Liver (tissue), 3 donors: ENCODE results near the gene KRTAP16-1.

Experiments
- EGR1 ChIP-seq, 2 donors: IDR thresholded peaks; 2 replicates each; pipeline ENCODE4 v1.6.1; 2016 to 2018; ENCODE audit warnings: antibody characterized with exemption in 2 of 2, low read depth in 2 of 2
- GABPA ChIP-seq, 2 donors: IDR thresholded peaks in 1 of 2; conservative IDR thresholded peaks in 1 of 2; 2 replicates each; pipeline ENCODE4 v1.6.1; 2016; ENCODE audit warnings: antibody characterized with exemption in 2 of 2, mild to moderate bottlenecking in 1 of 2, moderate library complexity in 1 of 2
- RXRA ChIP-seq, 2 donors: IDR thresholded peaks; 2 replicates each; pipeline ENCODE4 v1.6.1; 2017 to 2018; ENCODE audit warnings: antibody characterized with exemption in 2 of 2, mild to moderate bottlenecking in 1 of 2
- TAF1 ChIP-seq: conservative IDR thresholded peaks from 2 replicates; pipeline ENCODE4 v1.6.1; 2016; ENCODE audit warnings: antibody characterized with exemption, mild to moderate bottlenecking
- YY1 ChIP-seq: IDR thresholded peaks from 2 replicates; pipeline ENCODE4 v1.6.1; 2016; ENCODE audit warnings: antibody characterized with exemption, mild to moderate bottlenecking
- TF ChIP-seq, protein P1 (sequence below): fragments of 150-350 bp; IDR thresholded peaks from 2 replicates; pipeline ENCODE4 v1.5.1; 2017; ENCODE audit warnings: improper control_type of control experiment, low read depth, low read length; ENCODE audit not compliant: missing input control
- TF ChIP-seq, protein P2 (sequence below): IDR thresholded peaks from 2 replicates; pipeline ENCODE4 v1.6.1; 2016; ENCODE audit warnings: antibody characterized with exemption, mild to moderate bottlenecking
- donor health status: healthy.
- donor health status: healthy.

DNA sequence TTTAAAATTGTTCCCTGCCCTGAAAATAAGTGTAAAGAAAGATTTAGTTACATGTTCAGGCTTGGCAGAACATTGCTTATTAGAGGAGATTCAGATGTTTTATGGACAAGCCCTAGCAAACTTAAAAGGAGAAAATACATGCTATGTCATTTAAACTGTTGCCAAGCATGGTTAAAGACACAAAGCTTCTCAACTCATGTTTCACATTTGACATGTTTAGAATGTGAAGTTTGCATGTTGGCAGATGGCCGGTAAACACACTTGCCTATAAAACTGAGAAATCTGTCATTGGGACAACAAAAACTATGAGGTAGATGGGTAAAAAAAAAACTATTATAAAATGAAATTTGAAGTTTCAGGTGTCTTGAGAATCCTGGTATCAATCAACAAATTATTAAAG is 12.3 kb downstream of the KRTAP16-1 start:
- TF ChIP-seq, protein P1, sequence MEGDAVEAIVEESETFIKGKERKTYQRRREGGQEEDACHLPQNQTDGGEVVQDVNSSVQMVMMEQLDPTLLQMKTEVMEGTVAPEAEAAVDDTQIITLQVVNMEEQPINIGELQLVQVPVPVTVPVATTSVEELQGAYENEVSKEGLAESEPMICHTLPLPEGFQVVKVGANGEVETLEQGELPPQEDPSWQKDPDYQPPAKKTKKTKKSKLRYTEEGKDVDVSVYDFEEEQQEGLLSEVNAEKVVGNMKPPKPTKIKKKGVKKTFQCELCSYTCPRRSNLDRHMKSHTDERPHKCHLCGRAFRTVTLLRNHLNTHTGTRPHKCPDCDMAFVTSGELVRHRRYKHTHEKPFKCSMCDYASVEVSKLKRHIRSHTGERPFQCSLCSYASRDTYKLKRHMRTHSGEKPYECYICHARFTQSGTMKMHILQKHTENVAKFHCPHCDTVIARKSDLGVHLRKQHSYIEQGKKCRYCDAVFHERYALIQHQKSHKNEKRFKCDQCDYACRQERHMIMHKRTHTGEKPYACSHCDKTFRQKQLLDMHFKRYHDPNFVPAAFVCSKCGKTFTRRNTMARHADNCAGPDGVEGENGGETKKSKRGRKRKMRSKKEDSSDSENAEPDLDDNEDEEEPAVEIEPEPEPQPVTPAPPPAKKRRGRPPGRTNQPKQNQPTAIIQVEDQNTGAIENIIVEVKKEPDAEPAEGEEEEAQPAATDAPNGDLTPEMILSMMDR, result no peak
- TF ChIP-seq EGR1 (IDR thresholded peaks at IDR 0.05; ENCODE audit: low read depth in 2 of 2) (no peak), YY1 (no peak), GABPA (IDR thresholded peaks at IDR 0.05 in 1 of 2, conservative IDR thresholded peaks at IDR 0.05 in 1 of 2) (no peak), TAF1 (no peak), RXRA (IDR thresholded peaks at IDR 0.05) (no peak)
- TF ChIP-seq, protein P2, sequence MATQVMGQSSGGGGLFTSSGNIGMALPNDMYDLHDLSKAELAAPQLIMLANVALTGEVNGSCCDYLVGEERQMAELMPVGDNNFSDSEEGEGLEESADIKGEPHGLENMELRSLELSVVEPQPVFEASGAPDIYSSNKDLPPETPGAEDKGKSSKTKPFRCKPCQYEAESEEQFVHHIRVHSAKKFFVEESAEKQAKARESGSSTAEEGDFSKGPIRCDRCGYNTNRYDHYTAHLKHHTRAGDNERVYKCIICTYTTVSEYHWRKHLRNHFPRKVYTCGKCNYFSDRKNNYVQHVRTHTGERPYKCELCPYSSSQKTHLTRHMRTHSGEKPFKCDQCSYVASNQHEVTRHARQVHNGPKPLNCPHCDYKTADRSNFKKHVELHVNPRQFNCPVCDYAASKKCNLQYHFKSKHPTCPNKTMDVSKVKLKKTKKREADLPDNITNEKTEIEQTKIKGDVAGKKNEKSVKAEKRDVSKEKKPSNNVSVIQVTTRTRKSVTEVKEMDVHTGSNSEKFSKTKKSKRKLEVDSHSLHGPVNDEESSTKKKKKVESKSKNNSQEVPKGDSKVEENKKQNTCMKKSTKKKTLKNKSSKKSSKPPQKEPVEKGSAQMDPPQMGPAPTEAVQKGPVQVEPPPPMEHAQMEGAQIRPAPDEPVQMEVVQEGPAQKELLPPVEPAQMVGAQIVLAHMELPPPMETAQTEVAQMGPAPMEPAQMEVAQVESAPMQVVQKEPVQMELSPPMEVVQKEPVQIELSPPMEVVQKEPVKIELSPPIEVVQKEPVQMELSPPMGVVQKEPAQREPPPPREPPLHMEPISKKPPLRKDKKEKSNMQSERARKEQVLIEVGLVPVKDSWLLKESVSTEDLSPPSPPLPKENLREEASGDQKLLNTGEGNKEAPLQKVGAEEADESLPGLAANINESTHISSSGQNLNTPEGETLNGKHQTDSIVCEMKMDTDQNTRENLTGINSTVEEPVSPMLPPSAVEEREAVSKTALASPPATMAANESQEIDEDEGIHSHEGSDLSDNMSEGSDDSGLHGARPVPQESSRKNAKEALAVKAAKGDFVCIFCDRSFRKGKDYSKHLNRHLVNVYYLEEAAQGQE, result no peak
